ENCODE results near the gene GDF3. TPM values are rescaled to one million over a fixed set of nuclear protein-coding genes. Genes with fewer than 3 reads are reported as not detected.

The GDF3 gene
- total and polyA plus RNA-seq, 9 of the 15 experiments (the other 6 are each of a cell fraction or from before 2014, with no cell fraction given), result not detected

- Histone ChIP-seq H3K4me2 (ENCODE audit: insufficient read depth, low read length) (no peak within 1 kb of the TSS), H3K79me2 (ENCODE audit: control insufficient read depth, insufficient read depth, low read length) (no peaks in the 10 kb centered on the region), H4K20me1 (replicated peaks; ENCODE audit: control insufficient read depth, insufficient read depth, low read length) (no peaks in the 10 kb centered on the region), H3K27me3 (ENCODE audit: control insufficient read depth in 2 of 2, insufficient read depth in 2 of 2, low read length in 2 of 2) (peaks cover 0 to 8% of the 10 kb centered on the region in 2 experiments; a peak in 2 of 5 replicates), H2AFZ (ENCODE audit: low read depth, low read length) (no peak within 1 kb of the TSS), H3K27ac (ENCODE audit: extremely low read depth, low read depth, low read length) (no peak within 1 kb of the TSS), H3K4me3 (no peak within 1 kb of the TSS), H3K9ac (ENCODE audit: insufficient read depth in 1 of 2, low read depth in 2 of 2, low read length in 2 of 2) (no peak within 1 kb of the TSS), H3K9me3 (replicated peaks; ENCODE audit: control insufficient read depth, insufficient read depth, low read depth, low read length) (no peaks in the 10 kb centered on the region), H3K9me1 (ENCODE audit: control insufficient read depth, insufficient read depth, low read length) (no peaks in the 10 kb centered on the region), H3K4me1 (replicated peaks in 1 of 2; ENCODE audit: control insufficient read depth in 2 of 2, insufficient read depth in 2 of 2, low read length in 2 of 2) (peaks cover 0 to 3% of the 10 kb centered on the region in 2 experiments; a peak in 1 of 5 replicates), H3K36me3 (ENCODE audit: control insufficient read depth, insufficient read depth, low read length) (no peaks in the 10 kb centered on the region)
- ATAC-seq (no peak), FAIRE-seq (no peak), DNase-seq (ENCODE audit: extremely low read depth in 1 of 4, low spot score in 3 of 4) (no peak)
- ChIA-PET CTCF (ENCODE audit: low intra/inter-chr PET ratio) (interaction anchor here (0.6 kb wide), 1 partner anchor 9 kb away, joined by 3 read pairs; no protein-coding TSS in a partner anchor), POLR2A (no interaction called here)
- no TSS peak for BruUV-seq (replicated peaks)
- intact Hi-C loops (cut with micrococcal nuclease) (no loop called here), in situ Hi-C loops (cut with MboI) (no loop called here)
- TF ChIP-seq ZNF347 (CRISPR knock-in tag; IDR thresholded peaks at IDR 0.05; ENCODE audit: low read depth) (no peak), ZSCAN29 (IDR thresholded peaks at IDR 0.05) (no peak), KLF16 (IDR thresholded peaks at IDR 0.05) (no peak)
- 4% methylated on average over 7 of the region's 7 CpGs for WGBS (ENCODE audit: insufficient coverage, low coverage, missing lambda C conversion rate)
Measured at GRCh38 chr12:7711133-7711532, 15.6 kb upstream of the GDF3 start, which contains the start of gene DPPA3. DPPA3 (plus strand) TSS chr12:7711433; CDS start chr12:7711571, 138 bp downstream.

- FAIRE-seq (no peak), DNase-seq (ENCODE audit: extremely low read depth in 1 of 4, low spot score in 3 of 4) (no peak), ATAC-seq (no peak)
- H4K20me1 ChIP-seq (replicated peaks; ENCODE audit: control insufficient read depth, insufficient read depth, low read length), result no peaks in the 10 kb centered on the region
- H3K36me3 ChIP-seq (ENCODE audit: control insufficient read depth, insufficient read depth, low read length), result no peaks in the 10 kb centered on the region
- no peak for TF ChIP-seq SAFB (IDR thresholded peaks at IDR 0.05; ENCODE audit: borderline replicate concordance, low read depth, low read length)
- TF ChIP-seq FOXO4 (CRISPR knock-in tag; IDR thresholded peaks at IDR 0.05), result no peak
- no peak for TF ChIP-seq POLR3A (IDR thresholded peaks at IDR 0.05; ENCODE audit: borderline replicate concordance, extremely low read depth, insufficient read depth, insufficient read length)
- TF ChIP-seq ZFP1 (CRISPR knock-in tag; IDR thresholded peaks at IDR 0.05), result no peak
- no peak for TF ChIP-seq TEAD2 (tag; IDR thresholded peaks at IDR 0.05)
- no peak for TF ChIP-seq HDAC2 (IDR thresholded peaks at IDR 0.05)
- no peaks in the 10 kb centered on the region for H3K9me3 ChIP-seq (replicated peaks; ENCODE audit: control insufficient read depth, insufficient read depth, low read depth, low read length)
- WGBS (ENCODE audit: insufficient coverage, low coverage, missing lambda C conversion rate), result 17% methylated on average over 7 of the region's 8 CpGs
- no TSS peak for BruUV-seq (replicated peaks)
- in situ Hi-C loops (cut with MboI), result no loop called here
- H2AFZ ChIP-seq (ENCODE audit: low read depth, low read length), result no peak overlapping the region
- no peak overlapping the region for H3K4me3 ChIP-seq
- no peak overlapping the region for H3K27ac ChIP-seq (ENCODE audit: extremely low read depth, low read depth, low read length)
- POLR2A ChIA-PET, result no interaction called here
- H3K79me2 ChIP-seq (ENCODE audit: control insufficient read depth, insufficient read depth, low read length), result no peaks in the 10 kb centered on the region
- H3K9ac ChIP-seq (ENCODE audit: insufficient read depth in 1 of 2, low read depth in 2 of 2, low read length in 2 of 2), result no peak overlapping the region
- H3K27me3 ChIP-seq (ENCODE audit: control insufficient read depth in 2 of 2, insufficient read depth in 2 of 2, low read length in 2 of 2), result peaks cover 0 to 8% of the 10 kb centered on the region in 2 experiments; a peak in 2 of 5 replicates
- peaks cover 0 to 6% of the 10 kb centered on the region in 2 experiments; a peak in 2 of 5 replicates for H3K4me1 ChIP-seq (replicated peaks in 1 of 2; ENCODE audit: control insufficient read depth in 2 of 2, insufficient read depth in 2 of 2, low read length in 2 of 2)
- intact Hi-C loops (cut with micrococcal nuclease), result no loop called here
- H3K9me1 ChIP-seq (ENCODE audit: control insufficient read depth, insufficient read depth, low read length), result no peaks in the 10 kb centered on the region
- CTCF ChIA-PET (ENCODE audit: low intra/inter-chr PET ratio), result no interaction called here
- H3K4me2 ChIP-seq (ENCODE audit: insufficient read depth, low read length), result no peak overlapping the region
Measured at GRCh38 chr12:7709969-7710675, 14.5 kb upstream of the GDF3 start.
